22Rv1 (cell line): ENCODE data around the gene ARMC9.
"Not testable (repeated sequence)": the region's sequence is repeated elsewhere in the genome, so short reads cannot be mapped to it uniquely, and the experiment has no call there.

Experiments used
- H3K27ac ChIP-seq: fragments of 450-650 bp; 2 replicates; pipeline ENCODE4 v1.5.1; 2017
- CTCF ChIP-seq: fragments of 450-650 bp; IDR thresholded peaks from 2 replicates; pipeline ENCODE4 v1.5.1; 2017; ENCODE audit warnings: mild to moderate bottlenecking
- ZFX ChIP-seq: fragments of 450-650 bp; IDR thresholded peaks from 2 replicates; pipeline ENCODE4 v1.6.1; 2017; ENCODE audit warnings: antibody characterized with exemption, borderline replicate concordance

ARMC9 gene

GRCh38 chr2:231343988-231344387 lies 145.6 kb downstream of the ARMC9 start:
- H3K27ac ChIP-seq = no peak overlapping the region
- no peak for TF ChIP-seq ZFX
- TF ChIP-seq CTCF = no peak

- no peak overlapping the region for H3K27ac ChIP-seq
- TF ChIP-seq CTCF = no peak
- TF ChIP-seq ZFX = no peak
Measured at GRCh38 chr2:231344851-231345250, 146.4 kb downstream of the ARMC9 start.

GRCh38 chr2:231347081-231347480 lies 148.7 kb downstream of the ARMC9 start:
- TF ChIP-seq ZFX (no peak), CTCF (no peak)
- no peak overlapping the region for H3K27ac ChIP-seq

- TF ChIP-seq ZFX (no peak), CTCF (no peak)
Measured at GRCh38 chr2:231347638-231348037, 149.2 kb downstream of the ARMC9 start.

GRCh38 chr2:231348173-231348572 lies 149.7 kb downstream of the ARMC9 start:
- H3K27ac ChIP-seq = no peak overlapping the region
- TF ChIP-seq ZFX = no peak
- no peak for TF ChIP-seq CTCF

More at GRCh38 chr2:231347638-231348037, 149.2 kb downstream of the ARMC9 start:
- no peak overlapping the region for H3K27ac ChIP-seq

- TF ChIP-seq ZFX (no peak), CTCF (no peak)
- no peak overlapping the region for H3K27ac ChIP-seq
Measured at GRCh38 chr2:231348704-231349373, 150.4 kb downstream of the ARMC9 start.

GRCh38 chr2:231349374-231349735 lies 150.9 kb downstream of the ARMC9 start:
- not testable (repeated sequence) for H3K27ac ChIP-seq

- H3K27ac ChIP-seq = no peak overlapping the region
- no peak for TF ChIP-seq ZFX
Measured at GRCh38 chr2:231351648-231352047, 153.2 kb downstream of the ARMC9 start.
